H1 (cell line): ENCODE data around the gene TMPRSS11B. TPM values are rescaled to one million over a fixed set of nuclear protein-coding genes. Genes with fewer than 3 reads are reported as not detected.

Experiments
- CTCF ChIA-PET: fragments of 300-600 bp; sonication (Branson Sonifier 250); formaldehyde crosslinking; loops from one replicate; lab custom pipeline; 2021; ENCODE audit not compliant: partially characterized antibody; lab: Charles Lee
- POLR2A ChIA-PET: fragments of 300-600 bp; sonication (Branson Sonifier 250); formaldehyde crosslinking; loops from one replicate; lab custom pipeline; 2021; ENCODE audit warnings: inconsistent platforms; ENCODE audit not compliant: partially characterized antibody; lab: Charles Lee
- DNase-seq, 2 experiments: peaks; one replicate each; pipeline versions ENCODE4 v3.0.0 to v3.0.0-alpha.2; 2010 to 2022; ENCODE audit warnings: low spot score in 2 of 2, low read depth in 1 of 2, mixed read lengths in 1 of 2
- FAIRE-seq: peaks from 2 replicates; lab custom pipeline; 2011; peaks lifted over from hg19 to GRCh38; lab: Jason Lieb, UNC
- H2AFZ ChIP-seq: 2 replicates; pipeline ENCODE4 v1.8.1; 2012; ENCODE audit warnings: low read length, inconsistent platforms
- H2AK5ac ChIP-seq: 2 replicates; pipeline ENCODE4 v1.6.1; 2013; ENCODE audit warnings: low read depth, low read length
- H2BK120ac ChIP-seq: replicated peaks from 2 replicates; pipeline ENCODE3; 2013; ENCODE audit warnings: low read depth, low read length, inconsistent platforms
- H2BK12ac ChIP-seq: 2 replicates; pipeline ENCODE4 v1.6.1; 2013; ENCODE audit warnings: low read depth, low read length
- H2BK15ac ChIP-seq: 2 replicates; pipeline ENCODE4 v1.6.1; 2013; ENCODE audit warnings: low read length
- H2BK20ac ChIP-seq: 2 replicates; pipeline ENCODE4 v1.6.1; 2013; ENCODE audit warnings: low read length
- H2BK5ac ChIP-seq: 2 replicates; pipeline ENCODE4 v1.6.1; 2013; ENCODE audit warnings: low read depth, low read length
- H3K14ac ChIP-seq: 2 replicates; pipeline ENCODE4 v1.6.1; 2013; ENCODE audit warnings: inconsistent platforms; ENCODE audit not compliant: insufficient read length
- H3K18ac ChIP-seq: 2 replicates; pipeline ENCODE4 v1.6.1; 2013; ENCODE audit warnings: low read length; ENCODE audit errors: extremely low read depth
- H3K23ac ChIP-seq: 2 replicates; pipeline ENCODE4 v1.6.1; 2013; ENCODE audit warnings: inconsistent platforms; ENCODE audit not compliant: insufficient read length
- H3K23me2 ChIP-seq: 2 replicates; pipeline ENCODE4 v1.6.1; 2013; ENCODE audit warnings: low read depth, low read length
- H3K27ac ChIP-seq: 2 replicates; pipeline ENCODE4 v1.6.1; 2011; ENCODE audit warnings: low read depth, low read length, inconsistent platforms
- H3K27me3 ChIP-seq, 4 experiments: replicated peaks in 1 of 4; 1 replicate in 1 of 4; 2 replicates in 3 of 4; pipeline versions ENCODE4 v1.6.1 to v1.8.1; 2011 to 2013; ENCODE audit warnings: low read length in 3 of 4, mild to moderate bottlenecking in 3 of 4, inconsistent platforms in 2 of 4, mixed read lengths in 2 of 4, moderate library complexity in 1 of 4; ENCODE audit not compliant: control insufficient read depth in 3 of 4, insufficient read depth in 3 of 4; ENCODE audit errors: extremely low read depth in 1 of 4
- H3K36me3 ChIP-seq, 4 experiments: 2 replicates each; pipeline versions ENCODE4 v1.6.1 to v1.8.1; 2011 to 2013; ENCODE audit warnings: mild to moderate bottlenecking in 4 of 4, low read length in 3 of 4, moderate library complexity in 2 of 4, control low read depth in 1 of 4, inconsistent platforms in 1 of 4; ENCODE audit not compliant: insufficient read depth in 4 of 4, control insufficient read depth in 2 of 4
- H3K4ac ChIP-seq: replicated peaks from 2 replicates; pipeline ENCODE3; 2013; ENCODE audit warnings: low read length, low read depth, mixed read lengths, inconsistent platforms; ENCODE audit not compliant: insufficient read length
- H3K4me1 ChIP-seq, 4 experiments: replicated peaks in 1 of 4; 1 replicate in 1 of 4; 2 replicates in 3 of 4; pipeline versions ENCODE4 v1.6.1 to v1.8.1; 2011 to 2013; ENCODE audit warnings: low read length in 3 of 4, inconsistent platforms in 2 of 4, mixed read lengths in 1 of 4; ENCODE audit not compliant: insufficient read depth in 4 of 4, control insufficient read depth in 3 of 4
- H3K4me2 ChIP-seq, 2 experiments: 2 replicates each; pipeline versions ENCODE4 v1.6.1 to v1.8.1; 2011 to 2013; ENCODE audit warnings: low read depth in 2 of 2, low read length in 2 of 2, control low read depth in 1 of 2, inconsistent platforms in 1 of 2, mild to moderate bottlenecking in 1 of 2; ENCODE audit not compliant: insufficient read depth in 1 of 2
- H3K4me3 ChIP-seq, 4 experiments: fragments of 200-600, 300-600 bp in 1 of 4; sonication (generic), shearing (Covaris generic), sonication (Bioruptor Twin) in 1 of 4; 2 replicates each; pipeline versions ENCODE4 v1.5.1 to v1.8.1; 2011 to 2016; ENCODE audit warnings: low read length in 4 of 4, low read depth in 3 of 4, control low read depth in 2 of 4, inconsistent platforms in 2 of 4, mild to moderate bottlenecking in 2 of 4, mixed read lengths in 1 of 4, moderate library complexity in 1 of 4; ENCODE audit not compliant: insufficient read depth in 2 of 4; ENCODE audit errors: extremely low read depth in 1 of 4
- H3K56ac ChIP-seq: replicated peaks from 2 replicates; pipeline ENCODE3; 2013; ENCODE audit warnings: low read depth, mild to moderate bottlenecking, mixed read lengths, low read length, inconsistent platforms; ENCODE audit not compliant: insufficient read length
- H3K79me1 ChIP-seq: 2 replicates; pipeline ENCODE4 v1.6.1; 2013; ENCODE audit warnings: low read depth, low read length, control low read depth
- H3K79me2 ChIP-seq, 2 experiments: 2 replicates each; pipeline versions ENCODE4 v1.6.1 to v1.8.1; 2012 to 2013; ENCODE audit warnings: low read length in 2 of 2, mild to moderate bottlenecking in 2 of 2, inconsistent platforms in 1 of 2; ENCODE audit not compliant: insufficient read depth in 2 of 2, control insufficient read depth in 1 of 2
- H3K9ac ChIP-seq, 4 experiments: replicated peaks in 1 of 4; 1 replicate in 1 of 4; 2 replicates in 3 of 4; pipeline versions ENCODE4 v1.6.1 to v1.8.1; 2011 to 2013; ENCODE audit warnings: low read depth in 3 of 4, low read length in 3 of 4, control low read depth in 2 of 4, mild to moderate bottlenecking in 2 of 4, moderate library complexity in 2 of 4, inconsistent platforms in 1 of 4; ENCODE audit errors: extremely low read depth in 1 of 4
- H3K9me3 ChIP-seq, 2 experiments: 2 replicates each; pipeline versions ENCODE4 v1.6.1 to v1.8.1; 2012 to 2013; ENCODE audit warnings: mild to moderate bottlenecking in 2 of 2, moderate library complexity in 2 of 2, control low read depth in 1 of 2, inconsistent platforms in 1 of 2, low read depth in 1 of 2, low read length in 1 of 2, mixed read lengths in 1 of 2; ENCODE audit not compliant: insufficient read depth in 2 of 2
- H4K20me1 ChIP-seq, 2 experiments: replicated peaks in 1 of 2; 2 replicates each; pipeline versions ENCODE3 to v1.8.1; 2011 to 2013; ENCODE audit warnings: inconsistent platforms in 2 of 2, low read length in 2 of 2, mild to moderate bottlenecking in 1 of 2; ENCODE audit not compliant: insufficient read depth in 2 of 2, control insufficient read depth in 1 of 2
- H4K5ac ChIP-seq: 2 replicates; pipeline ENCODE4 v1.6.1; 2013; ENCODE audit warnings: low read length, low read depth, mixed read lengths, inconsistent platforms; ENCODE audit not compliant: insufficient read length
- H4K8ac ChIP-seq: 2 replicates; pipeline ENCODE4 v1.8.0; 2013; ENCODE audit warnings: mild to moderate bottlenecking, moderate library complexity, low read length, inconsistent platforms; ENCODE audit not compliant: insufficient read depth; ENCODE audit errors: extremely low read depth
- H4K91ac ChIP-seq: replicated peaks from 2 replicates; pipeline ENCODE3; 2013; ENCODE audit warnings: low read length, mixed read lengths, inconsistent platforms; ENCODE audit not compliant: insufficient read length
- BACH1 ChIP-seq: IDR thresholded peaks from 2 replicates; pipeline ENCODE4 v1.6.1; 2012; ENCODE audit warnings: low read length, improper control_type of control experiment
- BCL11A ChIP-seq, 2 experiments: IDR thresholded peaks; one replicate each; pipeline ENCODE4 v1.6.1; 2011; ENCODE audit warnings: low read depth in 2 of 2, low read length in 2 of 2, mild to moderate bottlenecking in 2 of 2
- CREB1 ChIP-seq: IDR thresholded peaks from 2 replicates; pipeline ENCODE4 v1.6.1; 2012; ENCODE audit warnings: inconsistent platforms
- EGR1 ChIP-seq: IDR thresholded peaks from 2 replicates; pipeline ENCODE4 v1.6.1; 2011; ENCODE audit warnings: low read depth, low read length, borderline replicate concordance
- FOSL1 ChIP-seq: IDR thresholded peaks from 2 replicates; pipeline ENCODE4 v1.6.1; 2011; ENCODE audit warnings: mild to moderate bottlenecking, low read depth, low read length, moderate library complexity; ENCODE audit not compliant: insufficient read depth
- GTF2F1 ChIP-seq: IDR thresholded peaks from 2 replicates; pipeline ENCODE4 v1.6.1; 2012; ENCODE audit warnings: low read depth, low read length, improper control_type of control experiment, borderline replicate concordance
- JUND ChIP-seq: IDR thresholded peaks from 2 replicates; pipeline ENCODE4 v1.6.1; 2011; ENCODE audit warnings: mild to moderate bottlenecking, improper control_type of control experiment, low read length
- POLR2AphosphoS5 ChIP-seq: IDR thresholded peaks from 2 replicates; pipeline ENCODE4 v1.6.1; 2011; ENCODE audit warnings: low read depth, low read length
- POU5F1 ChIP-seq: IDR thresholded peaks from 2 replicates; pipeline ENCODE4 v1.6.1; 2011; ENCODE audit warnings: low read depth, mild to moderate bottlenecking, low read length, moderate library complexity
- SP1 ChIP-seq: IDR thresholded peaks from 2 replicates; pipeline ENCODE4 v1.6.1; 2011; ENCODE audit warnings: low read depth, low read length
- SP2 ChIP-seq: IDR thresholded peaks from 2 replicates; pipeline ENCODE4 v1.6.1; 2012; ENCODE audit warnings: mild to moderate bottlenecking, low read length, inconsistent platforms
- SUZ12 ChIP-seq: fragments of 200-600 bp; sonication (generic); IDR thresholded peaks from 2 replicates; pipeline ENCODE4 v1.6.1; 2012; ENCODE audit warnings: mild to moderate bottlenecking, inconsistent platforms, low read length, moderate library complexity, mixed read lengths
- TCF12 ChIP-seq: IDR thresholded peaks from 2 replicates; pipeline ENCODE4 v1.6.1; 2011; ENCODE audit warnings: low read depth, mild to moderate bottlenecking, low read length
- WGBS, 2 experiments: shearing (Covaris generic) in 1 of 2; methylation state at CpG; one replicate each; pipeline versions ENCODE4 v1.1.6 to v1.1.7; 2013 to 2015; ENCODE audit warnings: low lambda C conversion rate in 2 of 2, mixed read lengths in 2 of 2, inconsistent platforms in 1 of 2, low coverage in 1 of 2, missing lambda C conversion rate in 1 of 2; ENCODE audit not compliant: insufficient replicate concordance in 2 of 2, insufficient coverage in 1 of 2, insufficient read length in 1 of 2; ENCODE audit errors: extremely low coverage in 1 of 2, missing lambda C conversion rate in 1 of 2; 5-methylcytosine and 5-hydroxymethylcytosine counted together
- polyA plus RNA-seq, 7 experiments: library from polyadenylated mRNA; depleted of rRNA in 3 of 7; stranded (reverse) in 5 of 7; unstranded in 2 of 7; fragments of >200 nt in 5 of 7; fragments of 200-250 nt in 2 of 7; gene quantifications; 1 replicate in 5 of 7; 2 replicates in 1 of 7; 4 replicates in 1 of 7; pipeline versions ENCODE4 v1.2.1 to v1.2.3, GENCODE V29; 2011 to 2013; ENCODE audit warnings: missing spikeins in 2 of 7, mixed read lengths in 2 of 7
- total RNA-seq: library from RNA; stranded (reverse); fragmentation: NEBNext Ultra II Directional; extraction: Animal tissue kit (Norgen Biotek cat#: 25700); gene quantifications from 2 replicates; pipeline ENCODE4 v1.2.1, GENCODE V29; 2021
- TF ChIP-seq, protein P1 (sequence below): IDR thresholded peaks from 2 replicates; pipeline ENCODE4 v1.6.1; 2011; ENCODE audit warnings: low read depth, mild to moderate bottlenecking, low read length; ENCODE audit not compliant: insufficient read depth

Gene TMPRSS11B
- total and polyA plus RNA-seq, 2 of the 8 experiments (the other 6 are each of a cell fraction or from before 2014, with no cell fraction given) = not detected

DNA sequence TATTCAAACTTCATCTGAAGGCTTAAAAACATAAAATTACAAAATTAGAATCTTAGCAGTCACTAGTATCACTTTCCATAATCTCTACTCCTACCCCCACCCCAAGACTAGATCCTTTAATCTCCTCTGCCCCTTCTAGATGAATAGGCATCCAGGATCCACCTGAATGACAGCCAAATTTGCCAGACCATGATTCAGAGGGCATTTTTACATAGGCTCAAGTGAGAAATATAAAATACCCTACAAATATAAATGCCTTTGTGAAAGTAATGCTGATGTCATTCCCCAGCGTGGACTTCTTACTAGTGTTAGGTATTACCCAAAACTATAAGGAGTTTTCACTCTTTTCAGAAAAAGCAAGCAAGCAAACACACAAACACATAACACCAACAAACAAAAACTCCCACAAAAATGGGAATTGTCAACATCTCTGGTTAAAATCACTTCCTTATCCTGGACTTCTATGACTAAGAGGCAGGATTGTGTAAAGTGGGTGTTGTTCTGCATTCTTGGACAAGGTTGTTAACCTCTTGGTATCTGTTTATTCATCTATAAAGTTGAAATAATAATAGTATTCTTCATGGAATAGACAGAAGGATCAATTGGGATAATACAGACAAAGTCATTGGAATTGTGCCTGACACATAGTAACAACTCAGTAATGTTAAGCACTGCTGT, 64.5 kb downstream of the TMPRSS11B start:
- no peaks in the 10 kb centered on the region for H3K27me3 ChIP-seq
- H2AK5ac ChIP-seq = no peak overlapping the region
- no peak overlapping the region for H2BK20ac ChIP-seq
- ChIA-PET POLR2A (no interaction called here), CTCF (interaction anchor here (0.6 to 1.7 kb wide), 2 partner anchors 172 to 186 kb away, joined by 3 to 4 read pairs; no protein-coding TSS in a partner anchor)
- no peak overlapping the region for H3K4ac ChIP-seq
- no peak overlapping the region for H4K91ac ChIP-seq
- WGBS, 2 experiments = 87% methylated on average over 1 of the region's 1 CpG; no CpG with 5 or more reads in 1 of the 2 experiments
- H3K9me3 ChIP-seq = no peaks in the 10 kb centered on the region; a peak in 1 of 4 replicates
- H3K56ac ChIP-seq = no peak overlapping the region
- H3K4me2 ChIP-seq = no peak overlapping the region
- no peaks in the 10 kb centered on the region for H3K4me1 ChIP-seq
- H3K79me2 ChIP-seq = no peaks in the 10 kb centered on the region
- H2BK15ac ChIP-seq = no peak overlapping the region
- H2BK5ac ChIP-seq = no peak overlapping the region
- H4K8ac ChIP-seq = no peak overlapping the region
- no peak overlapping the region for H4K5ac ChIP-seq
- no peaks in the 10 kb centered on the region for H3K23me2 ChIP-seq
- H3K36me3 ChIP-seq = no peaks in the 10 kb centered on the region
- H3K79me1 ChIP-seq = no peaks in the 10 kb centered on the region
- no peak overlapping the region for H2BK12ac ChIP-seq
- no peak overlapping the region for H3K9ac ChIP-seq
- FAIRE-seq = no peak
- H2BK120ac ChIP-seq = no peak overlapping the region
- H3K23ac ChIP-seq = no peak overlapping the region
- H2AFZ ChIP-seq = no peak overlapping the region
- H4K20me1 ChIP-seq = no peaks in the 10 kb centered on the region
- H3K18ac ChIP-seq = no peak overlapping the region
- no peak for DNase-seq
- H3K4me3 ChIP-seq = no peak overlapping the region
- no peak overlapping the region for H3K27ac ChIP-seq
- H3K14ac ChIP-seq = no peak overlapping the region
- no peak for TF ChIP-seq TCF12
- TF ChIP-seq BACH1 = no peak
- TF ChIP-seq POLR2AphosphoS5 = no peak
- TF ChIP-seq FOSL1 = no peak
- no peak for TF ChIP-seq CREB1
- TF ChIP-seq SP2 = no peak
- TF ChIP-seq POU5F1 = no peak
- no peak for TF ChIP-seq SP1
- TF ChIP-seq, protein P1, sequence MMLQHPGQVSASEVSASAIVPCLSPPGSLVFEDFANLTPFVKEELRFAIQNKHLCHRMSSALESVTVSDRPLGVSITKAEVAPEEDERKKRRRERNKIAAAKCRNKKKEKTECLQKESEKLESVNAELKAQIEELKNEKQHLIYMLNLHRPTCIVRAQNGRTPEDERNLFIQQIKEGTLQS = no peak
- no peak for TF ChIP-seq BCL11A (IDR thresholded peaks at IDR 0.05; ENCODE audit: low read depth in 2 of 2, low read length in 2 of 2)
- no peak for TF ChIP-seq JUND
- TF ChIP-seq GTF2F1 = no peak
- no peak for TF ChIP-seq SUZ12
- no peak for TF ChIP-seq EGR1
